Measurements from ENCODE around the gene GCLC. TPM values are rescaled to one million over a fixed set of nuclear protein-coding genes. Genes with fewer than 3 reads are reported as not detected.
"Not testable (repeated sequence)": the region's sequence is repeated elsewhere in the genome, so short reads cannot be mapped to it uniquely, and the experiment has no call there.

GCLC gene
- total RNA-seq, 2 donors from 2014 or later = 22.9 to 30.8 TPM

- H3K27ac Mint-ChIP-seq = peak overlapping the region; percentile 57
- ATAC-seq (replicated peaks in 1 of 2) = peak; percentile 97 to 98
These were observed 51.9 kb downstream of the GCLC start for GRCh38 chr6:53492860-53493634.

DNA sequence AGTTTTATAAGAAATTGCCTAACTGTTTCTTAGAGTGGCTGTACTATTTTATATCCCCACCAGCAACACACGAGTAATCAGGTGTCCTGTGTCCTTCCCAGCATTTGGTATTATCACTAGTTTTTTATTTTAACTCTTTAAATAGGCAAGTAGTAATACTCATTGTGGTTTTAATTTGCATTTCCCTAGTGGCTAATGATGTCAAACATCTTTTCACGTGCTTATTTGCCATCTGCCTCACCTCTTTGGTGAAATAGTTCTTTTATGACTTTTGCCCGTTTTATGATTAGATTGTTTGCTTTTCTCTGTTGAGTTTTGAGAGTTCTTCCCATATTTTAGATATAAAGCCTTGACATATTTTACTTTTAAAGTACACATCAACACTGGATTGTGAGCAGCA is 57.8 kb downstream of the GCLC start:
- no peaks in the 10 kb centered on the region for H3K9me3 Mint-ChIP-seq
- peaks cover 50% of the 10 kb centered on the region for H3K27me3 Mint-ChIP-seq (ENCODE audit: low read depth)
- no peak overlapping the region for H3K27ac Mint-ChIP-seq
- ATAC-seq (replicated peaks in 1 of 2) (no peak), DNase-seq (no peak)
- peaks cover under 1% of the 10 kb centered on the region for H3K4me1 Mint-ChIP-seq (ENCODE audit: low read depth)
- peaks cover 0 to 2% of the 10 kb centered on the region in 2 donors for H3K36me3 Mint-ChIP-seq (ENCODE audit: insufficient read depth in 2 of 2)
- no peak overlapping the region for H3K4me3 Mint-ChIP-seq

More at GRCh38 chr6:53492860-53493634, 51.9 kb downstream of the GCLC start:
- peak overlapping the region in 1 of 2 donors; percentile 40 for H3K4me3 Mint-ChIP-seq
- DNase-seq = peak; percentile 57 to 59
- H3K4me1 Mint-ChIP-seq (ENCODE audit: low read depth) = peaks cover 29% of the 10 kb centered on the region
- no peaks in the 10 kb centered on the region for H3K9me3 Mint-ChIP-seq
- H3K27me3 Mint-ChIP-seq (ENCODE audit: low read depth) = peaks cover 12% of the 10 kb centered on the region
- peaks cover 0 to 3% of the 10 kb centered on the region in 2 donors for H3K36me3 Mint-ChIP-seq (ENCODE audit: insufficient read depth in 2 of 2)

- no peaks in the 10 kb centered on the region for H3K9me3 Mint-ChIP-seq
- no peak for ATAC-seq (replicated peaks in 1 of 2)
- no peak for DNase-seq
- H3K36me3 Mint-ChIP-seq (ENCODE audit: insufficient read depth in 2 of 2) = peaks cover 0 to 2% of the 10 kb centered on the region in 2 donors
- peaks cover 1% of the 10 kb centered on the region for H3K4me1 Mint-ChIP-seq (ENCODE audit: low read depth)
- H3K27ac Mint-ChIP-seq = no peak overlapping the region
- H3K27me3 Mint-ChIP-seq (ENCODE audit: low read depth) = peaks cover 46% of the 10 kb centered on the region
- no peak overlapping the region for H3K4me3 Mint-ChIP-seq
These were observed 58.2 kb downstream of the GCLC start for GRCh38 chr6:53486679-53487078.

DNA sequence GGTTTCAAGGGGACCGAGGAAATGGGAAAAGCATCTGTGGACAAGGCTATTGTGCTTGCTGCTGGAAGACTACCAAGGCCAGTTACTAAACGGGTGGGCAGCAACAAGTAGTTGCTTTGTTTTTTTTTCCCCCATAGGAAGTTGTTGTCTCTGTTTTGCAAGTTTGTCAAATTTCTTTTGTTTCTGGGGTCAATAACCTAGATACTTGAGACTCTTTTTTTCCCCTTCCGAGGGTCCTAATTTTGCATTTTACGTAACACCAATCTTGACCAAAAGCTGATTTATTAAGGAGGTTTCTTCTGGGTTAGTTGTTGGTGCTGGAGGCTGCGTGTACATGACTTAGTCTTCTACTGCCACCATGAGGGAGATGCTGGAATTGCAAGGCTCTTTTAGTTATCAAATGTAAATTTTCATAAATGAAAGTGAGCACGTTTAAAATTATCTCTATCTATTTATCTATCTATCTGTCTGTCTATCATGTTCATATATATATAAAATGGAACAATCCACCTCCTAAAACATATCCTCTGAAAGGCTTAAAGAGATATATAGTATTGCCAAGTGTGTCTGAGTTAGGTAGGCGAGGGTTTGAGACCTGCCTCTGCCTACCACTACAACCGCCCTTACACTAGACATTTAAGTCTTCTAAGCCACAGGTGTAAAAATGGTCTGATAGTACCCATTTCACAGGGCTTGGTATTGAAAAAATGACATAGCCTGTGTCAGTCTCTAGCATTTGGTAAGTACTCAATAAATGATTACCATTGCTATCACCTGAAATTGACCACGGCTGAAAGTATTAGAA is 60.2 kb downstream of the GCLC start:
- Mint-ChIP-seq H3K36me3 (ENCODE audit: insufficient read depth in 2 of 2) (no peaks in the 10 kb centered on the region), H3K9me3 (no peaks in the 10 kb centered on the region), H3K27ac (no peak overlapping the region), H3K4me3 (no peak overlapping the region), H3K4me1 (ENCODE audit: low read depth) (peaks cover 8% of the 10 kb centered on the region), H3K27me3 (ENCODE audit: low read depth) (peaks cover 40% of the 10 kb centered on the region)
- DNase-seq (peak; percentile 71 to 73), ATAC-seq (replicated peaks in 1 of 2) (peak; percentile 37 to 41)

- Mint-ChIP-seq H3K9me3 (no peaks in the 10 kb centered on the region), H3K4me1 (ENCODE audit: low read depth) (peaks cover 8% of the 10 kb centered on the region), H3K27me3 (ENCODE audit: low read depth) (peaks cover 40% of the 10 kb centered on the region), H3K4me3 (no peak overlapping the region), H3K27ac (no peak overlapping the region), H3K36me3 (ENCODE audit: insufficient read depth in 2 of 2) (no peaks in the 10 kb centered on the region)
- ATAC-seq (replicated peaks in 1 of 2) (peak; percentile 45 to 69), DNase-seq (peak; percentile 5 to 26)
These were observed 61.2 kb downstream of the GCLC start for GRCh38 chr6:53483423-53484353.

- Mint-ChIP-seq H3K4me1 (ENCODE audit: low read depth) (peaks cover 8% of the 10 kb centered on the region), H3K4me3 (peak overlapping the region in 1 of 2 donors; percentile 23), H3K27me3 (ENCODE audit: low read depth) (peaks cover 23% of the 10 kb centered on the region), H3K27ac (peak overlapping the region; percentile 48), H3K36me3 (ENCODE audit: insufficient read depth in 2 of 2) (no peaks in the 10 kb centered on the region), H3K9me3 (no peaks in the 10 kb centered on the region)
- DNase-seq (no peak), ATAC-seq (replicated peaks in 1 of 2) (peak in 1 of 2 donors; percentile 79)
These were observed 63.6 kb downstream of the GCLC start for GRCh38 chr6:53481323-53481722.

- ATAC-seq (replicated peaks in 1 of 2); H3K9me3 Mint-ChIP-seq; DNase-seq; H3K4me1 Mint-ChIP-seq (ENCODE audit: low read depth); H3K36me3 Mint-ChIP-seq (ENCODE audit: insufficient read depth in 2 of 2); H3K27ac Mint-ChIP-seq; H3K4me3 Mint-ChIP-seq: not testable (repeated sequence)
- H3K27me3 Mint-ChIP-seq (ENCODE audit: low read depth) = peaks cover 23% of the 10 kb centered on the region
These were observed 64.1 kb downstream of the GCLC start for GRCh38 chr6:53480774-53481173.

DNA sequence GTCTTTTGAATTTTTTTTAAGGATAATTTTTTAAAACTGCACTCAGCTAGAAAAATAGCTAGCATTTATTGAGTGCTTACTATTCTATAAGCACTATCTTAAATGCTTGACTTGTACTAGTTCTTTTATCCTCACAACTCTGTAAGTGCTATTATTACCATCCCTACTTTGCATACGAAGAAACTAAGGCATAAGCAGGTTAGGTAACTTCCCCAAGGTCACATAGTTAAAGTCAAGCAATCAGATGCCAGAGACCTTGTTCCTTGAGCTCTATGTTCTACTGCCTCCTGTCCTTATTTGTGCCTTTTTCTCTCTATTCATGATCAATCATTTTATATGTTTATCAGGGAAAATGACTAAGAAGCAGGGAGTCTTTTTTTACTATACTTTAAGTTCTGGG is 65.0 kb downstream of the GCLC start:
- ATAC-seq (replicated peaks in 1 of 2) (no peak), DNase-seq (no peak)
- H3K4me1 Mint-ChIP-seq (ENCODE audit: low read depth) = peaks cover 8% of the 10 kb centered on the region
- no peaks in the 10 kb centered on the region for H3K9me3 Mint-ChIP-seq
- H3K27ac Mint-ChIP-seq = no peak overlapping the region
- no peaks in the 10 kb centered on the region for H3K36me3 Mint-ChIP-seq (ENCODE audit: insufficient read depth in 2 of 2)
- H3K27me3 Mint-ChIP-seq (ENCODE audit: low read depth) = peaks cover 19% of the 10 kb centered on the region
- no peak overlapping the region for H3K4me3 Mint-ChIP-seq

GRCh38 chr6:53476964-53477363 is 67.9 kb downstream of the GCLC start:
- Mint-ChIP-seq H3K9me3 (no peaks in the 10 kb centered on the region), H3K27me3 (ENCODE audit: low read depth) (no peaks in the 10 kb centered on the region), H3K27ac (no peak overlapping the region), H3K4me3 (no peak overlapping the region), H3K4me1 (ENCODE audit: low read depth) (peaks cover 8% of the 10 kb centered on the region), H3K36me3 (ENCODE audit: insufficient read depth in 2 of 2) (no peaks in the 10 kb centered on the region)
- ATAC-seq (replicated peaks in 1 of 2) (no peak), DNase-seq (no peak)

GRCh38 chr6:53474010-53474409 is 70.9 kb downstream of the GCLC start:
- Mint-ChIP-seq H3K4me1 (ENCODE audit: low read depth) (no peaks in the 10 kb centered on the region), H3K4me3 (no peak overlapping the region), H3K27ac (no peak overlapping the region), H3K27me3 (ENCODE audit: low read depth) (peaks cover 9% of the 10 kb centered on the region), H3K36me3 (ENCODE audit: insufficient read depth in 2 of 2) (no peaks in the 10 kb centered on the region), H3K9me3 (no peaks in the 10 kb centered on the region)
- ATAC-seq (replicated peaks in 1 of 2) (no peak), DNase-seq (no peak)

DNA sequence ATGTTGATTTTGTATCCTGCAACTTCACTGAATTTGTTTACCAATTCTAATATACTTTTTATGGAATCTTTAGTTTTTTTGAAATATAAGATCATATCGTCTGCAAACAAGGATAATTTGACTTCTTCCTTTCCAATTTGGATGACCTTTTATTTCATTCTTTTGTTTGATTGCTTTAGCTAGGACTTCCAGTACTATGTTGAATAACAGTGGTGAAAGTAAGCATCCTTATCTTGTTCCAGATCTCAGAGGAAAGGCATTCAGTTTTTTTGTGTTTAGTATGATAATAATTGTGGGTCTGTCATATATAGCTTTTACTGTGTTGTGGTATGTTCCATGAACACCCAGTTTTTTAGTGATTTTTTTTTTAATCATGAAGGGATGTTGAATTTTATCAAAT is 75.7 kb downstream of the GCLC start:
- peaks cover 15% of the 10 kb centered on the region for H3K27me3 Mint-ChIP-seq (ENCODE audit: low read depth)
- DNase-seq (no peak), ATAC-seq (replicated peaks in 1 of 2) (no peak)
- H3K4me3 Mint-ChIP-seq = no peak overlapping the region
- H3K9me3 Mint-ChIP-seq = no peaks in the 10 kb centered on the region
- no peaks in the 10 kb centered on the region for H3K36me3 Mint-ChIP-seq (ENCODE audit: insufficient read depth in 2 of 2)
- H3K27ac Mint-ChIP-seq = no peak overlapping the region
- H3K4me1 Mint-ChIP-seq (ENCODE audit: low read depth) = no peaks in the 10 kb centered on the region

DNA sequence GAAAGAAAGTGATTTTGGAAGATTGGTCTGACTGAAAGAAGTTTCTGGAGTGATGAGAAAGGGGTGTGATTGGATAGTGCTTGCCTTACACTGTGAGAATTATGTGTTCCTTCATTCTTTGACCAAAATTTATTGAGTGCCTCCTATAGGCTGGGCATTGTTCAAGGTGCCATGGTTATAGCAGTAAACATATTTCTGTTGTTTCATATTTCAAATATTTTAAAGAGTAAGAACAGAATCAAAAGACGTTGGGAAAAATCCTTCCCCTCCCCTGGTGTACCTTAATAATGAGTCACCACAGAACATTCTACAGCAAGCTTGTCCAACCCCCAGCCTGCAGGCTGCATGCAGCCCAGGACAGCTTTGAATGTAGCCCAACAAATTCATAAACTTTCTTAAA is 78.6 kb downstream of the GCLC start:
- H3K4me3 Mint-ChIP-seq = no peak overlapping the region
- no peaks in the 10 kb centered on the region for H3K4me1 Mint-ChIP-seq (ENCODE audit: low read depth)
- ATAC-seq (replicated peaks in 1 of 2) (no peak), DNase-seq (no peak)
- H3K36me3 Mint-ChIP-seq (ENCODE audit: insufficient read depth in 2 of 2) = no peaks in the 10 kb centered on the region
- H3K27me3 Mint-ChIP-seq (ENCODE audit: low read depth) = peaks cover 15% of the 10 kb centered on the region
- H3K27ac Mint-ChIP-seq = no peak overlapping the region
- H3K9me3 Mint-ChIP-seq = no peaks in the 10 kb centered on the region

Data from activated T-cell treated with anti-CD3 and anti-CD28 coated beads, Interleukin-2, amount 50 U/mL, for 72 hours (primary cell).